ENCODE measurements around the gene PRIM2. TPM values are rescaled to one million over a fixed set of nuclear protein-coding genes. Genes with fewer than 3 reads are reported as not detected.
"Not testable (repeated sequence)": the region's sequence is repeated elsewhere in the genome, so short reads cannot be mapped to it uniquely, and the experiment has no call there.

The PRIM2 gene
- total and polyA plus RNA-seq, 2 of the 4 experiments (the other 2 are of a cell fraction), result 11.8 to 37.5 TPM

DNA sequence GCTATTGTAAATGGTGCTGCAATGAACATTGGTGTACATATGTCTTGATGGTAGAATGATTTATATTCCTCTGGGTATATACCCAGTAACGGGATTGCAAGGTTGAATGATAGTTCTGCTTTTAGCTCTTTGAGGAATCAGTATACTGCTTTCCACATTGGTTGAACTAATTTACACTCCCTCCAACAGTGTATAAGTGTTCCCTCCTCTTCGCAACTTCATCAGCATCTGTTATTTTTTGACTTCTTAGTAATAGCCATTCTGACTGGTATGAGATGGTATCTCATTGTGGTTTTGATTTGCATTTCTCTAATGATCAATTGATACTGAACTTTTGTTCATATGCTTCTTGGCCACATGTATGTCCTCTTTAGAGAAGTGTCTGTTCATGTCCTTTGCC is 73.4 kb downstream of the PRIM2 start:
- not testable (repeated sequence) for ATAC-seq (ENCODE audit: low read depth)

DNA sequence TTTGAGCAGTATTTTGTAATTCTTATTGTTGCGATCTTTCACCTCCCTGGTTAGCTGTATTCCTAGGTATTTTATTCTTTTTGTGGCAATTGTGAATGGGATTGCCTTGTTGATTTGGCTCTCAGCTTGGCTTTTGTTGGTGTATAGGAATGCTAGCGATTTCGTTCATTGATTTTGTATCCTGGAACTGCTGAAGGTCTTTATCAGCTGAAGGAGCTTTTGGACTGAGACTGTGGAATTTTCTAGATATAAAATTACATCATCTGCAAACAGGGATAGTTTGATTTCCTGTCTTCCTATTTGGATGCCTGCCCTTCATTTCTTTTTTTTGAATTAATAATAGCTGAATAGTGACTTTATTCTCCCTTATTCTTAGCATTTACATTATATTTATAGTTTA is 74.6 kb downstream of the PRIM2 start:
- DNase-seq; H3K9me1 ChIP-seq (ENCODE audit: insufficient read depth, low read length): not testable (repeated sequence)

More for the DNA sequence above, 73.4 kb downstream of the PRIM2 start:
- H3K4me1 ChIP-seq (ENCODE audit: control insufficient read depth, insufficient read depth, low read length); in situ Hi-C loops (cut with MboI; ENCODE audit: low sequenced_read_pairs); H3K36me3 ChIP-seq (ENCODE audit: control insufficient read depth, insufficient read depth, low read length); H4K91ac ChIP-seq (ENCODE audit: insufficient read depth, low read depth, low read length); H3K4me2 ChIP-seq (ENCODE audit: low read depth, low read length); BruUV-seq (replicated peaks); H3K18ac ChIP-seq (ENCODE audit: low read depth, low read length); H2BK5ac ChIP-seq (ENCODE audit: low read depth, low read length, poor library complexity, severe bottlenecking); H4K8ac ChIP-seq (ENCODE audit: low read depth in 2 of 2, low read length in 2 of 2); H2AK9ac ChIP-seq (replicated peaks; ENCODE audit: low read depth, low read length, poor library complexity); H3K23ac ChIP-seq (ENCODE audit: low read depth, low read length); H2AFZ ChIP-seq (replicated peaks; ENCODE audit: low read length, poor library complexity); intact Hi-C loops (cut with micrococcal nuclease); H3K9me3 ChIP-seq (ENCODE audit: control insufficient read depth, insufficient read depth, low read length); H3K56ac ChIP-seq (ENCODE audit: extremely low read depth, insufficient read depth, low read length); H3K9ac ChIP-seq (ENCODE audit: low read depth, low read length); CTCF ChIA-PET; dilution Hi-C loops (cut with HindIII; ENCODE audit: low sequenced_read_pairs, unreplicated experiment); H4K20me1 ChIP-seq (ENCODE audit: insufficient read depth, low read length); H2BK15ac ChIP-seq (ENCODE audit: low read depth, low read length); H3K9me1 ChIP-seq (ENCODE audit: insufficient read depth, low read length); H3K4me3 ChIP-seq (ENCODE audit: insufficient read depth, low read depth, low read length); DNase-seq; H2BK20ac ChIP-seq (ENCODE audit: low read depth, low read length); H4K5ac ChIP-seq (ENCODE audit: low read depth, low read length); H3K4ac ChIP-seq (ENCODE audit: low read depth, low read length); H3K27me3 ChIP-seq (ENCODE audit: control insufficient read depth, insufficient read depth, low read length); H3K27ac ChIP-seq (ENCODE audit: insufficient read depth, low read length); H2AK5ac ChIP-seq (ENCODE audit: low read depth, low read length); H3K14ac ChIP-seq (replicated peaks; ENCODE audit: low read depth, low read length); H2BK120ac ChIP-seq (ENCODE audit: low read depth, low read length); POLR2A ChIA-PET (ENCODE audit: unreplicated experiment): not testable (repeated sequence)
- H3K79me1 ChIP-seq (ENCODE audit: low read depth in 1 of 2, low read length in 2 of 2), result peaks cover 3 to 16% of the 10 kb centered on the region in 2 experiments; a peak in 2 of 4 replicates
- WGBS, 2 experiments (ENCODE audit: extremely low coverage in 2 of 2, insufficient read length in 1 of 2), result no CpG with 5 or more reads among the region's 2 CpGs

More for the DNA sequence above, 74.6 kb downstream of the PRIM2 start:
- intact Hi-C loops (cut with micrococcal nuclease); H3K4me3 ChIP-seq (ENCODE audit: insufficient read depth, low read depth, low read length); H3K9ac ChIP-seq (ENCODE audit: low read depth, low read length); H3K27me3 ChIP-seq (ENCODE audit: control insufficient read depth, insufficient read depth, low read length); H3K36me3 ChIP-seq (ENCODE audit: control insufficient read depth, insufficient read depth, low read length); H2BK15ac ChIP-seq (ENCODE audit: low read depth, low read length); CTCF ChIA-PET; H3K27ac ChIP-seq (ENCODE audit: insufficient read depth, low read length); H3K4me2 ChIP-seq (ENCODE audit: low read depth, low read length); H3K18ac ChIP-seq (ENCODE audit: low read depth, low read length); ATAC-seq (ENCODE audit: low read depth); dilution Hi-C loops (cut with HindIII; ENCODE audit: low sequenced_read_pairs, unreplicated experiment); H4K8ac ChIP-seq (ENCODE audit: low read depth in 2 of 2, low read length in 2 of 2); H4K20me1 ChIP-seq (ENCODE audit: insufficient read depth, low read length); H2AK5ac ChIP-seq (ENCODE audit: low read depth, low read length); H3K56ac ChIP-seq (ENCODE audit: extremely low read depth, insufficient read depth, low read length); POLR2A ChIA-PET (ENCODE audit: unreplicated experiment); H3K23ac ChIP-seq (ENCODE audit: low read depth, low read length); H3K9me3 ChIP-seq (ENCODE audit: control insufficient read depth, insufficient read depth, low read length); H2BK20ac ChIP-seq (ENCODE audit: low read depth, low read length); H4K91ac ChIP-seq (ENCODE audit: insufficient read depth, low read depth, low read length); H2AK9ac ChIP-seq (replicated peaks; ENCODE audit: low read depth, low read length, poor library complexity); H3K14ac ChIP-seq (replicated peaks; ENCODE audit: low read depth, low read length); H2BK120ac ChIP-seq (ENCODE audit: low read depth, low read length); in situ Hi-C loops (cut with MboI; ENCODE audit: low sequenced_read_pairs); H2AFZ ChIP-seq (replicated peaks; ENCODE audit: low read length, poor library complexity); H3K4ac ChIP-seq (ENCODE audit: low read depth, low read length); BruUV-seq (replicated peaks); H4K5ac ChIP-seq (ENCODE audit: low read depth, low read length); H3K4me1 ChIP-seq (ENCODE audit: control insufficient read depth, insufficient read depth, low read length); H2BK5ac ChIP-seq (ENCODE audit: low read depth, low read length, poor library complexity, severe bottlenecking): not testable (repeated sequence)
- no CpG with 5 or more reads among the region's 3 CpGs for WGBS, 2 experiments (ENCODE audit: extremely low coverage in 2 of 2, insufficient read length in 1 of 2)
- peaks cover 3 to 14% of the 10 kb centered on the region in 2 experiments; a peak in 2 of 4 replicates for H3K79me1 ChIP-seq (ENCODE audit: low read depth in 1 of 2, low read length in 2 of 2)

Measured in IMR-90 (cell line).